ENCODE data around the gene ZNF462.

ZNF462 gene

GRCh38 chr9:106994463-106994862 lies 131.5 kb downstream of the ZNF462 start:
- TF ChIP-seq CTCF (IDR thresholded peaks at IDR 0.05; ENCODE audit: low read length, missing control alignments), result no peak
- no peak overlapping the region for H3K4me3 ChIP-seq (replicated peaks; ENCODE audit: low read depth, low read length)
- no peak for DNase-seq (ENCODE audit: low read depth)

- DNase-seq (ENCODE audit: low read depth), result no peak
- TF ChIP-seq CTCF (IDR thresholded peaks at IDR 0.05; ENCODE audit: low read length, missing control alignments), result no peak
- H3K4me3 ChIP-seq (replicated peaks; ENCODE audit: low read depth, low read length), result no peak overlapping the region
These were observed 137.3 kb downstream of the ZNF462 start for GRCh38 chr9:107000218-107000617.

GRCh38 chr9:107005201-107005600 lies 142.2 kb downstream of the ZNF462 start:
- no peak overlapping the region for H3K4me3 ChIP-seq (replicated peaks; ENCODE audit: low read depth, low read length)
- TF ChIP-seq CTCF (IDR thresholded peaks at IDR 0.05; ENCODE audit: low read length, missing control alignments), result no peak
- no peak for DNase-seq (ENCODE audit: low read depth)

- H3K4me3 ChIP-seq (replicated peaks; ENCODE audit: low read depth, low read length), result no peak overlapping the region
- no peak for DNase-seq (ENCODE audit: low read depth)
- TF ChIP-seq CTCF (IDR thresholded peaks at IDR 0.05; ENCODE audit: low read length, missing control alignments), result no peak
These were observed 144.4 kb downstream of the ZNF462 start for GRCh38 chr9:107007402-107007801.

- no peak for TF ChIP-seq CTCF (IDR thresholded peaks at IDR 0.05; ENCODE audit: low read length, missing control alignments)
- no peak for DNase-seq (ENCODE audit: low read depth)
- no peak overlapping the region for H3K4me3 ChIP-seq (replicated peaks; ENCODE audit: low read depth, low read length)
These were observed 145.0 kb downstream of the ZNF462 start for GRCh38 chr9:107008011-107008410.

GRCh38 chr9:107008447-107008846 lies 145.5 kb downstream of the ZNF462 start:
- no peak for TF ChIP-seq CTCF (IDR thresholded peaks at IDR 0.05; ENCODE audit: low read length, missing control alignments)
- no peak overlapping the region for H3K4me3 ChIP-seq (replicated peaks; ENCODE audit: low read depth, low read length)
- no peak for DNase-seq (ENCODE audit: low read depth)

- no peak for DNase-seq (ENCODE audit: low read depth)
- no peak for TF ChIP-seq CTCF (IDR thresholded peaks at IDR 0.05; ENCODE audit: low read length, missing control alignments)
- H3K4me3 ChIP-seq (replicated peaks; ENCODE audit: low read depth, low read length), result no peak overlapping the region
These were observed 153.4 kb downstream of the ZNF462 start for GRCh38 chr9:107016383-107016782.
